ENCODE measurements around the gene RAB6C.
"Not testable (repeated sequence)": the region's sequence is repeated elsewhere in the genome, so short reads cannot be mapped to it uniquely, and the experiment has no call there.

The RAB6C gene

DNA sequence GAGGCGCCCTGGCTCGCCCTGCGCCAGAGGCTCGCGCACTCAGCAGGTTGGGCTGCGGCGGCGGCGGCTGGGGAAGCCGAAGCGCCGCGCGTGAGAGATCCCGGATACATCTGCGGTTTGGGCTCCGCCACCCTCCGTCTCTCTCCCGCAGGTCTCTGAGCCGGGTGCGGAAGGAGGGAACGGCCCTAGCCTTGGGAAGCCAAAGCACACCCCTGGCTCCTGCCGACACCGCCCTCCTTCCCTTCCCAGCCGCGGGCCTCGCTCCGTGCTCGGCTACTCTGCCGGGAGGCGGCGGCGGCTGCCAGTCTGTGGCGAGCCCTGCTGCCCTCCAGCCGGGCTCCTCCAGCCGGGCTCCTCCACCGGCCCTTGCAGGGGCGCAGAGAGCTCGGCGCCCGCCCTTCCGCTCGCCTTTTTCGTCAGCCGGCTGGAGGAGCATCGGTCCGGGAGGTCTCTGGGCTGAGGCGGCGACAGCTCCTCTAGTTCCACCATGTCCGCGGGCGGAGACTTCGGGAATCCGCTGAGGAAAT, at the start of gene RAB6C:
Gene RAB6C, plus strand, starts transcription at position 38 of the 527 bp plus-strand sequence. Its CDS starts 450 bp downstream, at position 488.
- Histone ChIP-seq H3K4me3 (ENCODE audit: low read length) (peak within 1 kb of the TSS; percentile 37), H3K27me3 (ENCODE audit: control insufficient read depth, insufficient read depth, low read length) (peaks cover 37% of the 10 kb centered on the region)
- not testable (repeated sequence) for H3K36me3 ChIP-seq (ENCODE audit: control insufficient read depth, low read depth, low read length); H3K9ac ChIP-seq (ENCODE audit: low read length); H3K9me3 ChIP-seq (ENCODE audit: control insufficient read depth, low read depth, low read length); H3K27ac ChIP-seq (ENCODE audit: low read length); H3K4me1 ChIP-seq (ENCODE audit: control insufficient read depth, low read depth, low read length)

- Histone ChIP-seq H3K9me3 (ENCODE audit: control insufficient read depth, low read depth, low read length) (no peaks in the 10 kb centered on the region), H3K36me3 (ENCODE audit: control insufficient read depth, low read depth, low read length) (no peaks in the 10 kb centered on the region), H3K27ac (ENCODE audit: low read length) (no peak overlapping the region), H3K27me3 (ENCODE audit: control insufficient read depth, insufficient read depth, low read length) (peaks cover 25% of the 10 kb centered on the region), H3K9ac (ENCODE audit: low read length) (no peak overlapping the region), H3K4me3 (ENCODE audit: low read length) (no peak overlapping the region), H3K4me1 (ENCODE audit: control insufficient read depth, low read depth, low read length) (peaks cover 5% of the 10 kb centered on the region)
Observed at GRCh38 chr2:129930451-129930850, 49.0 kb upstream of the RAB6C start.

GRCh38 chr2:129933387-129933786, 46.1 kb upstream of the RAB6C start:
- H3K4me3 ChIP-seq (ENCODE audit: low read length); H3K27ac ChIP-seq (ENCODE audit: low read length): not testable (repeated sequence)
- peaks cover 25% of the 10 kb centered on the region for H3K27me3 ChIP-seq (ENCODE audit: control insufficient read depth, insufficient read depth, low read length)

DNA sequence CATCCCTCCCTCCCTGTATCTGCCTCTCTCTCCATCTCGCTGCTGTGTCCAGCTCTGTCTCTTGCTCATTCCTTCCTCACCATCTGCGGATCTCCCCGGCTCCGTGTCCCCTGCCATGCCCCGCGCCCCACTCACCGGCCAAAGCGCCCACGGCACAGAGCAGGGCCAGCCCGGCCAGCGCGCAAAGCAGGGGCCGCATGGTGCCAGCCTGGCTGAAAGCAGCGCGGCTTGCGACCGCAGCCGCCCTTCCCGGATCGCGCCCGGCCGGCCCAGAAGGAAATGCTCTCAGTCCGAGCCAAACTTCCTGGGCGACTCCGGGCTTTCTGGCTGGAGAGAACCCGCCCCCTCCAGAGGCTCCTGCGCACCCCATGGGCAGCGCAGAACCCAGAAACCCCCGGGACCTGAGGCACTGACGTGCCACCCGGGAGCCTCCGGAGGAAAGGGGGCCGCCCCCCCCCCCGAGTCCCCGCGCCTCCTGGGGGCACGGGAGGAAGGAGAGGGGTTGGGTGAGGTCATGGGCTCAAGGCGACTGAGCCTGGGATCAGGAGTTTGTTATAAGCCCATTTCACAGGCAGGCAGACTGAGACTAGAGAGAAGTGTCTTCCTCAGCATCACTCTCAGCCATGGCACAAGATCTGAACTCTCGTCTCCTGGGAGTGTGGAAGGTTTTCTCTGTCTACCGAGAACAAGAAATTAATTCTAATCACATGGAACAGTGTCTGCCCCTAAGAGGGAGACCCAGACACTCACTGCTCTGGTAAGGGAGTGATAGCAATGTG, 45.2 kb upstream of the RAB6C start:
- Histone ChIP-seq H3K4me1 (ENCODE audit: control insufficient read depth, low read depth, low read length) (peaks cover 7% of the 10 kb centered on the region), H3K27me3 (ENCODE audit: control insufficient read depth, insufficient read depth, low read length) (peaks cover 25% of the 10 kb centered on the region), H3K36me3 (ENCODE audit: control insufficient read depth, low read depth, low read length) (no peaks in the 10 kb centered on the region), H3K9me3 (ENCODE audit: control insufficient read depth, low read depth, low read length) (no peaks in the 10 kb centered on the region), H3K4me3 (ENCODE audit: low read length) (peak overlapping the region; percentile 47), H3K27ac (ENCODE audit: low read length) (no peak overlapping the region), H3K9ac (ENCODE audit: low read length) (no peak overlapping the region)

More at GRCh38 chr2:129933387-129933786, 46.1 kb upstream of the RAB6C start:
- not testable (repeated sequence) for H3K9me3 ChIP-seq (ENCODE audit: control insufficient read depth, low read depth, low read length); H3K9ac ChIP-seq (ENCODE audit: low read length); H3K36me3 ChIP-seq (ENCODE audit: control insufficient read depth, low read depth, low read length); H3K4me1 ChIP-seq (ENCODE audit: control insufficient read depth, low read depth, low read length)

GRCh38 chr2:129935118-129935517, 44.3 kb upstream of the RAB6C start:
- peaks cover 25% of the 10 kb centered on the region for H3K27me3 ChIP-seq (ENCODE audit: control insufficient read depth, insufficient read depth, low read length)
- no peak overlapping the region for H3K27ac ChIP-seq (ENCODE audit: low read length)
- H3K9me3 ChIP-seq (ENCODE audit: control insufficient read depth, low read depth, low read length), result no peaks in the 10 kb centered on the region
- H3K4me3 ChIP-seq (ENCODE audit: low read length), result no peak overlapping the region
- peaks cover 7% of the 10 kb centered on the region for H3K4me1 ChIP-seq (ENCODE audit: control insufficient read depth, low read depth, low read length)
- H3K36me3 ChIP-seq (ENCODE audit: control insufficient read depth, low read depth, low read length), result no peaks in the 10 kb centered on the region
- no peak overlapping the region for H3K9ac ChIP-seq (ENCODE audit: low read length)

- Histone ChIP-seq H3K9me3 (ENCODE audit: control insufficient read depth, low read depth, low read length) (no peaks in the 10 kb centered on the region), H3K27me3 (ENCODE audit: control insufficient read depth, insufficient read depth, low read length) (peaks cover 25% of the 10 kb centered on the region), H3K9ac (ENCODE audit: low read length) (no peak overlapping the region), H3K27ac (ENCODE audit: low read length) (no peak overlapping the region), H3K36me3 (ENCODE audit: control insufficient read depth, low read depth, low read length) (no peaks in the 10 kb centered on the region), H3K4me1 (ENCODE audit: control insufficient read depth, low read depth, low read length) (peaks cover 7% of the 10 kb centered on the region), H3K4me3 (ENCODE audit: low read length) (no peak overlapping the region)
Observed at GRCh38 chr2:129936334-129936934, 43.0 kb upstream of the RAB6C start.

DNA sequence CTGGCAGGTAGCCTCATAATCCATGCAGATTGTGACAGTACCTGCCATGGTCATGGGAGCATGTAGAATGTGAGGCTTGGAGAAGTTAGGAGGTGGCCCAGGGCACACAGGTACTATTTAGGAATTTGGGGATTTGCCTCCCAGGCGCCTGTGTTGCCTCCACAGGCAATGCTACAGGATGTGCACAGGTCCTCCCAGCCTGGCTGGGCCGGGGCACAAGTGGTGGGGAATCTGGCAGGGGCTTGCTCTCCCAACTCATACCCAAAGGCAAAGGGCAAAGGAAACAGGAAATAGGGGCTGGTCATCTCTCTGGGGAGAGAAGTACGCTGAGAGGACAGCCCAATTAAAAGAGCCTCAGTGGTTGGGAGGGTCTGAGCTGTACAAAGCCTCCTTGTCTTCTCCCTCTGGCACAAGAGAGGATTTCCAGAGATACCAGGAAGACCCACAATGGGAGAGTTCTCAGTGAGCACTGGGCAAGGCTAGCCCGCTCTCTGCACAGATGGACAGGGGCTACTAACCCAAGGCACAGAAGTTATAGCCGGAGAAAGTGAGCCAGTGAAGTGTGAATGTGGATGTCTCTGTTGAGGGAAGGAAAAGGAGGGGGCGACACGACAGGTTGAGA, 40.5 kb upstream of the RAB6C start:
- not testable (repeated sequence) for H3K4me3 ChIP-seq (ENCODE audit: low read length); H3K9ac ChIP-seq (ENCODE audit: low read length); H3K27me3 ChIP-seq (ENCODE audit: control insufficient read depth, insufficient read depth, low read length); H3K36me3 ChIP-seq (ENCODE audit: control insufficient read depth, low read depth, low read length); H3K27ac ChIP-seq (ENCODE audit: low read length); H3K4me1 ChIP-seq (ENCODE audit: control insufficient read depth, low read depth, low read length); H3K9me3 ChIP-seq (ENCODE audit: control insufficient read depth, low read depth, low read length)

GRCh38 chr2:129943456-129943855, 36.0 kb upstream of the RAB6C start:
- not testable (repeated sequence) for H3K9me3 ChIP-seq (ENCODE audit: control insufficient read depth, low read depth, low read length); H3K4me3 ChIP-seq (ENCODE audit: low read length); H3K27ac ChIP-seq (ENCODE audit: low read length); H3K9ac ChIP-seq (ENCODE audit: low read length); H3K4me1 ChIP-seq (ENCODE audit: control insufficient read depth, low read depth, low read length); H3K36me3 ChIP-seq (ENCODE audit: control insufficient read depth, low read depth, low read length); H3K27me3 ChIP-seq (ENCODE audit: control insufficient read depth, insufficient read depth, low read length)

DNA sequence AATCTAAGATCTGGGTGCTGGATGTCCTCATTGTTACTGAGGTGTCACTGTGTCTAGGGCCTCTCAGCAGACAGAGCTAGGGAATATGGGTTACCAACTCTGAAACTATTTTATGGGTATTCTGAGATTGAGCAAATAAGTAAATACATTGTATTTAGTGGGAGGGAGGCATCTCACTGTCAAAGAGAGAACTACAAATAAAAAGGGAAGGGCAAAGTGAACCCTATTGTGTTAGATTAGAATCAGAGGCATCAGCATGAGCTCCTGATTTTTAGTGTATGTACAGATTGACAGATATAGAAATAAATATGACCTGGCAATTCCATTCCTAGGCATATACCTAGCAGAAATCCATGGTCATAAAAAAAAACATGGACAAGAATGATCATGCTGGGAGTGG, 33.9 kb upstream of the RAB6C start:
- no peak overlapping the region for H3K9ac ChIP-seq (ENCODE audit: low read length)
- H3K4me3 ChIP-seq (ENCODE audit: low read length), result no peak overlapping the region
- no peaks in the 10 kb centered on the region for H3K27me3 ChIP-seq (ENCODE audit: control insufficient read depth, insufficient read depth, low read length)
- no peak overlapping the region for H3K27ac ChIP-seq (ENCODE audit: low read length)
- no peaks in the 10 kb centered on the region for H3K4me1 ChIP-seq (ENCODE audit: control insufficient read depth, low read depth, low read length)
- H3K36me3 ChIP-seq (ENCODE audit: control insufficient read depth, low read depth, low read length), result no peaks in the 10 kb centered on the region
- H3K9me3 ChIP-seq (ENCODE audit: control insufficient read depth, low read depth, low read length), result no peaks in the 10 kb centered on the region

DNA sequence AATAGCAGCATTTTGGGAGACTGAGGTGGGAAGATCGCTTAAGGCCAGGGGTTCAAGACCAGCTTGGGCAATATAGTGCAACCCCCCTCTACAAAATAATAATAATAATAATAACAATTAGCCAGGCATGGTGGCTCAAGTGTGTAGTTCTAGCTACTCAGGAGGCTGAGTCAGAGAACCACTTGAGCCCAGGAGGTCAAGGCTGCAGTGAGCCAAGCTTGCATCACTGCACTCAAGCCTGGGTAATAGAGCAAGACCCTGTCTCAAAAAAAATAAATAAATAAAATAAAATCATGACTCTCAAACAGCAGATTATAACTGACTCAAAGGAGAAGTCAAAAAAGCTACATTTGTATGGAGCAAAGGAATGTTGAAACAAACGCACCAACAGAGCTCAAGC, 31.8 kb upstream of the RAB6C start:
- H3K27ac ChIP-seq (ENCODE audit: low read length); H3K9ac ChIP-seq (ENCODE audit: low read length); H3K36me3 ChIP-seq (ENCODE audit: control insufficient read depth, low read depth, low read length); H3K4me3 ChIP-seq (ENCODE audit: low read length); H3K9me3 ChIP-seq (ENCODE audit: control insufficient read depth, low read depth, low read length); H3K27me3 ChIP-seq (ENCODE audit: control insufficient read depth, insufficient read depth, low read length); H3K4me1 ChIP-seq (ENCODE audit: control insufficient read depth, low read depth, low read length): not testable (repeated sequence)

DNA sequence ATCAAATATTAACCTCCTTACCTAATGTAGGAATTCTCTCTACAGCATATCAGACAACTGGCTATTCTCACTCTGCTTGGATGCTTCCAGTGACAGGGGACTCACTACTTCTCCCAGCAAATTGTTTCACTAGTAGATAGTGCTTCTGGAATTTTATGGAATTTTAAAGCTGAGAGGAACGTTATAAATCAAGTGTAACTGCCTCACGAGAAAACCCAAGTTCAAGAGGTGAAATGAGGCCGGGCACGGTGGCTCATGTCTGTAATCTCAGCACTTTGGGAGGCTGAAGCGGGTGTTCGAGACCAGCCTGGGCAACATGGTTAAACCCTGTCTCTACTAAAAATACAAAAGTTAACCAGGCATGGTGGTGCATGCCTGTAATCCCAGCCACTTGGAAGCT, 23.3 kb upstream of the RAB6C start:
- not testable (repeated sequence) for H3K27me3 ChIP-seq (ENCODE audit: control insufficient read depth, insufficient read depth, low read length); H3K4me3 ChIP-seq (ENCODE audit: low read length); H3K9me3 ChIP-seq (ENCODE audit: control insufficient read depth, low read depth, low read length); H3K27ac ChIP-seq (ENCODE audit: low read length); H3K36me3 ChIP-seq (ENCODE audit: control insufficient read depth, low read depth, low read length); H3K9ac ChIP-seq (ENCODE audit: low read length); H3K4me1 ChIP-seq (ENCODE audit: control insufficient read depth, low read depth, low read length)
